ENCODE results near the gene KCTD21.

DNA sequence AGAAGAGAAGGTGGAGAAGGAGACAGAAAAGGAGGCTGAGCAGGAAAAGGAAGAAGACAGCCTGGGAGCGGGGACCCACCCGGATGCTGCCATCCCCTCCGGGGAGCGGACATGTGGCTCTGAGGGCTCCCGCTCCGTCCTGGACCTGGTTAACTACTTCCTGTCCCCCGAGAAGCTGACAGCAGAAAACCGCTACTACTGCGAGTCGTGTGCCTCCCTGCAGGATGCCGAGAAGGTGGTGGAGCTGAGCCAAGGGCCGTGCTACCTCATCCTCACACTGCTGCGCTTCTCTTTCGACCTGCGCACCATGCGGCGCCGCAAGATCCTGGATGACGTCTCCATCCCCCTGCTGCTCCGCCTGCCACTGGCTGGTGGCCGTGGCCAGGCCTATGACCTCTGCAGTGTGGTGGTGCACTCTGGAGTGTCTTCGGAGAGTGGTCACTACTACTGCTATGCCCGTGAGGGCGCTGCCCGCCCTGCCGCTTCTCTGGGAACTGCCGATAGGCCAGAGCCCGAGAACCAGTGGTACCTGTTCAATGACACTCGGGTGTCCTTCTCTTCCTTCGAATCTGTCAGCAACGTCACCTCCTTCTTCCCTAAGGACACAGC, 21.7 kb upstream of the KCTD21 start:
- TF ChIP-seq JUND (IDR thresholded peaks at IDR 0.05) (no peak), RAD21 (IDR thresholded peaks at IDR 0.05) (no peak), TAF1 (conservative IDR thresholded peaks at IDR 0.05) (no peak), NR2F2 (IDR thresholded peaks at IDR 0.05) (no peak), GABPA (IDR thresholded peaks at IDR 0.05 in 1 of 2, conservative IDR thresholded peaks at IDR 0.05 in 1 of 2) (no peak)
- TF ChIP-seq, protein P1, sequence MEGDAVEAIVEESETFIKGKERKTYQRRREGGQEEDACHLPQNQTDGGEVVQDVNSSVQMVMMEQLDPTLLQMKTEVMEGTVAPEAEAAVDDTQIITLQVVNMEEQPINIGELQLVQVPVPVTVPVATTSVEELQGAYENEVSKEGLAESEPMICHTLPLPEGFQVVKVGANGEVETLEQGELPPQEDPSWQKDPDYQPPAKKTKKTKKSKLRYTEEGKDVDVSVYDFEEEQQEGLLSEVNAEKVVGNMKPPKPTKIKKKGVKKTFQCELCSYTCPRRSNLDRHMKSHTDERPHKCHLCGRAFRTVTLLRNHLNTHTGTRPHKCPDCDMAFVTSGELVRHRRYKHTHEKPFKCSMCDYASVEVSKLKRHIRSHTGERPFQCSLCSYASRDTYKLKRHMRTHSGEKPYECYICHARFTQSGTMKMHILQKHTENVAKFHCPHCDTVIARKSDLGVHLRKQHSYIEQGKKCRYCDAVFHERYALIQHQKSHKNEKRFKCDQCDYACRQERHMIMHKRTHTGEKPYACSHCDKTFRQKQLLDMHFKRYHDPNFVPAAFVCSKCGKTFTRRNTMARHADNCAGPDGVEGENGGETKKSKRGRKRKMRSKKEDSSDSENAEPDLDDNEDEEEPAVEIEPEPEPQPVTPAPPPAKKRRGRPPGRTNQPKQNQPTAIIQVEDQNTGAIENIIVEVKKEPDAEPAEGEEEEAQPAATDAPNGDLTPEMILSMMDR (IDR thresholded peaks at IDR 0.05; ENCODE audit: low read depth, low read length, missing input control): no peak
- TF ChIP-seq, protein P2, sequence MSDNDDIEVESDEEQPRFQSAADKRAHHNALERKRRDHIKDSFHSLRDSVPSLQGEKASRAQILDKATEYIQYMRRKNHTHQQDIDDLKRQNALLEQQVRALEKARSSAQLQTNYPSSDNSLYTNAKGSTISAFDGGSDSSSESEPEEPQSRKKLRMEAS (IDR thresholded peaks at IDR 0.05): no peak
- TF ChIP-seq, protein P3, sequence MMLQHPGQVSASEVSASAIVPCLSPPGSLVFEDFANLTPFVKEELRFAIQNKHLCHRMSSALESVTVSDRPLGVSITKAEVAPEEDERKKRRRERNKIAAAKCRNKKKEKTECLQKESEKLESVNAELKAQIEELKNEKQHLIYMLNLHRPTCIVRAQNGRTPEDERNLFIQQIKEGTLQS (IDR thresholded peaks at IDR 0.05): no peak
